A549 treated with ZK216348 at 1 μM for 4 hours (cell line): Measurements from ENCODE around the gene EIF4E3. TPM values are rescaled to one million over a fixed set of nuclear protein-coding genes. Genes with fewer than 3 reads are reported as not detected.

Experiments used
- total RNA-seq: library from RNA; stranded (reverse); fragments of 200-300 nt; extraction: Qiagen RNA extraction; gene quantifications from 5 replicates; pipeline ENCODE4 v1.2.3, GENCODE V29; 2022; ENCODE audit warnings: low read depth

Gene EIF4E3
- total RNA-seq, result 2.8 to 4.4 TPM (median 3.7 TPM) in 5 replicates

DNA sequence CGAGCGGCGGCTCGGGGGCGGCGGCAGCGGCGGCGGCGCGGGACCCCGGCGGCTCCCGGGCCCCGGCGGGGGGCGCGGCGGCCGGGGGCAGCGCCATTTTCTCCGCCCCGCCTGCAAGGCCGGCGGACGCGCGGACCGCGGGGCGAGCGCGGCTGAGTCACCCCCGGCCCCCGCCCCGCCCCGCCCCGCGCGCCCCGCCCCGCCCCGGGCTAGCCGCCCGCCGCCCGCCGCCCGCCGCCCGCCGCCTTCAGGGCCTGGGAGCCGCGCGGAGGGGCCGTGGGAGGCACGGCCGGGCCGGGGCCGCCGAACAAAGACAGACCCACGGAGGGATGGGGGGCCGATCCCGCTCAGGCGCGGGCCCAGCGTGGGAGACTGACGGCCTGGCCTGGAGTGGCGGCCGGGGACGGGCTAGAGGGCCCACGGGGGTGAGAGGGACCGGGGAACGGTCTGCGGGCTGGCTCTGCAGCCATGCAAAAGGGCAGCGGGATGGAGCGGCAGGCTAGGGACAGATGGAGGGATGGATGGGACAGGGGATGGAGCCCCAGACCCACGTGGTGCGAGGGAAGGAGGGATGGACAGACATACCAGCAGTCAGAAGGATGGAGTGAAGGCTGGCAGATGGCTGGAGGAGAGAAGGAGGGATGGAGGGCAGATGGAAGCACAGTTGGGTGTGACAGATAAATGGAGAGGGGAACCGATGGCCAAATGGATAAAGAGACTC lies at the start of gene EIF4E3:
EIF4E3 (minus strand) TSS at position 132 of the 721 bp plus-strand sequence; CDS start at position 97, 35 bp downstream.

DNA sequence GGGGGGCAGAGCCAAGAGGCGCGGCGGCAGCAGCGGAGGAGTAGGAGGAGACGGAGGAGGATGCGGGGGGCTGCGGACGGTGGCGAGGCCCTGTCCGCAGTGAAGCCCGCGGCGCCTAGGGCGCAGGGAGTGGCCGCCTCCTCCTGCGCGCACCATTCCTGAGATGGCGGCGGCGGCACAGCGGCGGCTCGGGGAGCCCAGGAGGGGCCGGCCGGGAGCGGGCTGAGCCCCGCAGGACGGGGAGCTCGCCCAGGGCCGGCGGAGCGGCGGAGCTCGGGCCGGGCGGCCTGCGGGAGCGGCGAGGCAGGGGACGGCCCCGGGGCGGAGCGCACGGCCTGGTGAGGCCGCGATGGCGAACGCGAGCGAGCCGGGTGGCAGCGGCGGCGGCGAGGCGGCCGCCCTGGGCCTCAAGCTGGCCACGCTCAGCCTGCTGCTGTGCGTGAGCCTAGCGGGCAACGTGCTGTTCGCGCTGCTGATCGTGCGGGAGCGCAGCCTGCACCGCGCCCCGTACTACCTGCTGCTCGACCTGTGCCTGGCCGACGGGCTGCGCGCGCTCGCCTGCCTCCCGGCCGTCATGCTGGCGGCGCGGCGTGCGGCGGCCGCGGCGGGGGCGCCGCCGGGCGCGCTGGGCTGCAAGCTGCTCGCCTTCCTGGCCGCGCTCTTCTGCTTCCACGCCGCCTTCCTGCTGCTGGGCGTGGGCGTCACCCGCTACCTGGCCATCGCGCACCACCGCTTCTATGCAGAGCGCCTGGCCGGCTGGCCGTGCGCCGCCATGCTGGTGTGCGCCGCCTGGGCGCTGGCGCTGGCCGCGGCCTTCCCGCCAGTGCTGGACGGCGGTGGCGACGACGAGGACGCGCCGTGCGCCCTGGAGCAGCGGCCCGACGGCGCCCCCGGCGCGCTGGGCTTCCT lies 28.8 kb upstream of the EIF4E3 start, which contains the start of gene GPR27:
GPR27 (plus strand) TSS at position 155 of the 909 bp plus-strand sequence; CDS start at position 350, 195 bp downstream.

Other genes with a start within 250 kb of the EIF4E3 start
- 6.3 to 11.2 TPM (median 9.8 TPM) in 5 replicates for gene FOXP1, start 141.7 kb downstream of the EIF4E3 start, total RNA-seq
- 2.5 to 4.1 TPM (median 3.1 TPM) in 5 replicates for gene GPR27, start 28.5 kb upstream of the EIF4E3 start, total RNA-seq
- not detected in 5 replicates for gene PROK2, start 59.7 kb upstream of the EIF4E3 start, total RNA-seq